ENCODE results near the gene ISYNA1. TPM values are rescaled to one million over a fixed set of nuclear protein-coding genes. Genes with fewer than 3 reads are reported as not detected.
"Not testable (repeated sequence)": the region's sequence is repeated elsewhere in the genome, so short reads cannot be mapped to it uniquely, and the experiment has no call there.

ISYNA1 gene
- total and polyA plus RNA-seq, 10 of the 15 experiments (the other 5 are each of a cell fraction or from before 2014, with no cell fraction given): 1.9 to 37.0 (median 9.1) TPM

- intact Hi-C loops (cut with micrococcal nuclease; ENCODE audit: unreplicated experiment); H3K27ac ChIP-seq (ENCODE audit: control insufficient read depth, insufficient read depth); H3K27me3 ChIP-seq (replicated peaks in 1 of 2; ENCODE audit: control insufficient read depth in 2 of 2, insufficient read depth in 2 of 2, low read length in 1 of 2); H3K9ac ChIP-seq (ENCODE audit: control insufficient read depth, insufficient read depth, low read length); in situ Hi-C loops (cut with MboI); H3K79me2 ChIP-seq (ENCODE audit: control insufficient read depth, insufficient read depth, low read length); ATAC-seq; H3K36me3 ChIP-seq (ENCODE audit: control insufficient read depth in 2 of 2, insufficient read depth in 2 of 2, low read length in 1 of 2); BruUV-seq (replicated peaks); H4K20me1 ChIP-seq (ENCODE audit: control insufficient read depth, insufficient read depth); FAIRE-seq; H3K4me2 ChIP-seq (ENCODE audit: control insufficient read depth, insufficient read depth); DNase-seq (ENCODE audit: low read depth, low spot score); H3K9me3 ChIP-seq (replicated peaks; ENCODE audit: control insufficient read depth, insufficient read depth, low read length); H3K4me3 ChIP-seq: not testable (repeated sequence)
- peak; percentile 97 for TF ChIP-seq MLLT1 (IDR thresholded peaks at IDR 0.05)
- ChIA-PET RAD21 (ENCODE audit: unreplicated experiment) (interaction anchor here (0.7 to 1.8 kb wide), 5 partner anchors 13 to 123 kb away, joined by 3 to 9 read pairs (median 4); no protein-coding TSS in a partner anchor), SMC1A (ENCODE audit: uncharacterized antibody, unreplicated experiment) (interaction anchor here (0.8 kb wide), 1 partner anchor 9 kb away, joined by 4 read pairs; no protein-coding TSS in a partner anchor), CTCF (interaction anchor here (2.3 to 5.8 kb wide), 2 partner anchors 8 to 12 kb away, joined by 22 to 67 read pairs; no protein-coding TSS in a partner anchor), POLR2A (interaction anchor here (1.4 to 3.0 kb wide), 2 partner anchors 28 to 122 kb away, joined by 5 to 20 read pairs; partner anchors contain the start of gene JUND)
- 63% methylated on average over 18 of the region's 18 CpGs for WGBS (ENCODE audit: insufficient coverage, insufficient replicate concordance, low lambda C conversion rate, missing lambda C conversion rate)
- peaks cover 15% of the 10 kb centered on the region for H3K4me1 ChIP-seq (ENCODE audit: control insufficient read depth, insufficient read depth, low read length)
- peak overlapping the region; percentile 4; the same call in 1 of the 2 replicates for H2AFZ ChIP-seq (ENCODE audit: control insufficient read depth, low read depth, low read length)
Measured at GRCh38 chr19:18402455-18403248, 35.3 kb downstream of the ISYNA1 start.

- Histone ChIP-seq H3K4me2 (ENCODE audit: control insufficient read depth, insufficient read depth) (peak overlapping the region; percentile 5; the same call in 1 of the 2 replicates), H4K20me1 (ENCODE audit: control insufficient read depth, insufficient read depth) (no peaks in the 10 kb centered on the region), H3K36me3 (ENCODE audit: control insufficient read depth in 2 of 2, insufficient read depth in 2 of 2, low read length in 1 of 2) (no peaks in the 10 kb centered on the region), H3K9me3 (replicated peaks; ENCODE audit: control insufficient read depth, insufficient read depth, low read length) (no peaks in the 10 kb centered on the region), H3K27me3 (replicated peaks in 1 of 2; ENCODE audit: control insufficient read depth in 2 of 2, insufficient read depth in 2 of 2, low read length in 1 of 2) (no peaks in the 10 kb centered on the region), H3K4me1 (ENCODE audit: control insufficient read depth, insufficient read depth, low read length) (peaks cover 23% of the 10 kb centered on the region), H3K9ac (ENCODE audit: control insufficient read depth, insufficient read depth, low read length) (peak overlapping the region; percentile 32; the same call in 1 of the 2 replicates), H3K4me3 (no peak overlapping the region), H2AFZ (ENCODE audit: control insufficient read depth, low read depth, low read length) (peak overlapping the region; percentile 15), H3K27ac (ENCODE audit: control insufficient read depth, insufficient read depth) (peak overlapping the region; percentile 33), H3K79me2 (ENCODE audit: control insufficient read depth, insufficient read depth, low read length) (no peaks in the 10 kb centered on the region)
- ATAC-seq (peak; percentile 83), DNase-seq (ENCODE audit: low read depth, low spot score) (no peak), FAIRE-seq (peak; percentile 86)
- RAD21 ChIA-PET (ENCODE audit: unreplicated experiment): interaction anchor here (0.7 to 1.8 kb wide), 6 partner anchors 12 to 122 kb away, joined by 3 to 9 read pairs (median 4); no protein-coding TSS in a partner anchor
- intact Hi-C loops (cut with micrococcal nuclease; ENCODE audit: unreplicated experiment): no loop called here
- POLR2A ChIA-PET: interaction anchor here (1.0 to 3.0 kb wide), 5 partner anchors 15 to 121 kb away, joined by 3 to 20 read pairs (median 3); partner anchors contain the start of gene JUND
- in situ Hi-C loops (cut with MboI): no loop called here
- WGBS (ENCODE audit: insufficient coverage, insufficient replicate concordance, low lambda C conversion rate, missing lambda C conversion rate): 30% methylated on average over 7 of the region's 7 CpGs
- CTCF ChIA-PET: interaction anchor here (0.9 to 5.8 kb wide), 8 partner anchors 9 to 125 kb away, joined by 3 to 67 read pairs (median 6); no protein-coding TSS in a partner anchor
- SMC1A ChIA-PET (ENCODE audit: uncharacterized antibody, unreplicated experiment): interaction anchor here (0.8 to 1.5 kb wide), 9 partner anchors 9 to 123 kb away, joined by 3 to 7 read pairs (median 4); partner anchors contain the start of gene GDF15
- no TSS peak for BruUV-seq (replicated peaks)
- TF ChIP-seq MTA3 (IDR thresholded peaks at IDR 0.05; ENCODE audit: borderline replicate concordance, low read length) (no peak), CTCF (IDR thresholded peaks at IDR 0.05 in 2 of 3, conservative IDR thresholded peaks at IDR 0.05 in 1 of 3; ENCODE audit: control insufficient read depth in 2 of 3, extremely low read depth in 1 of 3, insufficient read depth in 1 of 3, low read depth in 3 of 3, low read length in 3 of 3) (peak; percentile 41 to 50 (median 41); a peak in 4 of 6 replicates), IKZF1 (conservative IDR thresholded peaks at IDR 0.05) (peak; percentile 75), NFXL1 (IDR thresholded peaks at IDR 0.05; ENCODE audit: borderline replicate concordance) (no peak), ZNF622 (IDR thresholded peaks at IDR 0.05) (no peak), POLR2AphosphoS2 (IDR thresholded peaks at IDR 0.05; ENCODE audit: low read depth, low read length) (no peak)
Measured at GRCh38 chr19:18401580-18402112, 36.3 kb downstream of the ISYNA1 start.
